Raji (cell line): ENCODE data around the gene MED25.

ENCODE experiments used
- POLR2A ChIP-seq: IDR thresholded peaks from 2 replicates; pipeline ENCODE4 v1.6.1; 2011; ENCODE audit warnings: low read depth, low read length, control low read depth; ENCODE audit not compliant: insufficient read depth

Gene MED25

DNA sequence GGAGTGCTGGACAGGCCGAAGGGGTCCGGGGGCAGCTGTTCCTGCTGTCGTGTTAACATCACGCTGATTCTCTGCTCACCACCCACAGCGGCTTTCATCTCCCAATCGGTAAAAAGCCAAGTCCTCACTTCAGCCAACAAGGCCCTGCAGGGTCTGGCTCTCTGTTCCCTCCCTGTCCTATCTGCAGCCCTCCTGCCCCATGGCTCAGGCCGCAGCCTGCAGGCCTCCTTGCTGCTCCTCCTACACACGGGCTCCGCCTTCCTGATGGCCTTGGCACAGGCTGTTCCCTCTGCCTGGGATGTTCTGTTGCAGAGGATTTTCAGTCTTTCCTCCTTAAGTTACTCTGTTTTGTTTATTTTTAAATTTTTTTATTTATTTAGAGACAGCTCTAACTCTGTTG, 27.2 kb upstream of the MED25 start:
- TF ChIP-seq POLR2A: no peak

DNA sequence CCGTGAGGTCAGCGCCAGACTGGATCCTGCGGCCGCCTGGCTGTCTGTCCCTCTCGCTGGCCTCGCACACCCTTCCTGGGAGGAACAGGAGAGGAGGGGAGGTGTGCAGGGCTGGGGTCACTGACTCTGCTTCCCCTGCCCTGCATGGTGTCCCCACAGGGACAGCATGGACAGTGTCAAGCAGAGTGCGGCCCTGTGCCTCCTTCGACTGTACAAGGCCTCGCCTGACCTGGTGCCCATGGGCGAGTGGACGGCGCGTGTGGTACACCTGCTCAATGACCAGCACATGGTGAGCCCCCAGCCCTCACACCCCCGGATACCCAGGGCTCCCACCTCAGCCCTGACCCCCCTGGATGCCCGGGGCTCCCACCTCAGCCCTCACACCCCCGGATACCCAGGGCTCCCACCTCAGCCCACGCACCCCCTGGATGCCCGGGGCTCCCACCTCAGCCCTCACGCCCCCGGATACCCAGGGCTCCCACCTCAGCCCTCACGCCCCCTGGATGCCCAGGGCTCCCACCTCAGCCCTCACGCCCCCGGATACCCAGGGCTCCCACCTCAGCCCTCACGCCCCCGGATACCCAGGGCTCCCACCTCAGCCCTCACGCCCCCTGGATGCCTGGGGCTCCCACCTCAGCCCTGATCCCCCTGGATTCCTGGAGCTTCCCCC, 26.2 kb upstream of the MED25 start:
- no peak for TF ChIP-seq POLR2A

DNA sequence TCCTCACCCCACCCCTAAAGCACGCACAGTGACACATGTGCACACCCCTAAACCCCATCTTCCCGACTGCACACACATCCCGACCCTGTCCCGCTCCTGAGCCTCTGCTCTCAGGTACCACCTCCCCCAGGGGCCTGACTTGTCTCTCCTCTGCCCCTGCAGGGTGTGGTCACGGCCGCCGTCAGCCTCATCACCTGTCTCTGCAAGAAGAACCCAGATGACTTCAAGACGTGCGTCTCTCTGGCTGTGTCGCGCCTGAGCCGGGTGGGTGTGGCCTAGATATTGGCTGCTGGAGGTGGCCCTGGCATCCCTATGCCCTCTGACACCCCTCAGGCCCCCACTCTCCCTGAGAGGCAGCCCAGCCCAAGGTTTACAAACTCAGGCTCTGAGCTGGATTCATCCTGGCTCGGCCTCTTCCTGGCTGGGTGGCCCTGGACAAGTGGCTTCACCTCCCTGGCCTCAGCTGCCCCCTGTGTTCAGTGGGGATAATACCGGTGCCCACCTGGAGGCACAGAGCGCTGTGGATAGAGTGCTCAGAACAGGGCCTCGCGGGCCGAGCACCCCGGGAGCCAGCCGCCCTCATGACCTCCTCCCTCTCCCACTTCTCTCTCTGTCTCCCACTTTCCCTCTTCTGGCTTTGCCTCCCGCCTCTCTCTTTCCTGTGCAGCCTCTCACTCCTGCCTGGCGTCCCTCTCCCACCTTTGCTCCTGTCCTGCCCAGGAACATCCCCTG, 25.1 kb upstream of the MED25 start:
- no peak for TF ChIP-seq POLR2A

DNA sequence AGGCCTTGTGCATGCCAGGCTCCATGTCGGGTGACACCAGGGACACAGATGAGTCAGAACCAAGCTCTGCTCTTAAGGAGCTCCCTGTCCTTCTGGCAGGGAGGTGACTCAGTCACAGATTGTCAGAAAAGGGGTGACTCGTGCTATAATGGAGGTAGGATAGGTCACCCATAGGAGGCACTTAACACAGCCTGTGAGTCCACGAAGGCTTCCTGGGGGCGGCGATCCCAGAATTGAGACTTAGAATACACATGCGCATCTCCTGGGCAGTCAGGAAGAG, 24.6 kb upstream of the MED25 start:
- TF ChIP-seq POLR2A: no peak

DNA sequence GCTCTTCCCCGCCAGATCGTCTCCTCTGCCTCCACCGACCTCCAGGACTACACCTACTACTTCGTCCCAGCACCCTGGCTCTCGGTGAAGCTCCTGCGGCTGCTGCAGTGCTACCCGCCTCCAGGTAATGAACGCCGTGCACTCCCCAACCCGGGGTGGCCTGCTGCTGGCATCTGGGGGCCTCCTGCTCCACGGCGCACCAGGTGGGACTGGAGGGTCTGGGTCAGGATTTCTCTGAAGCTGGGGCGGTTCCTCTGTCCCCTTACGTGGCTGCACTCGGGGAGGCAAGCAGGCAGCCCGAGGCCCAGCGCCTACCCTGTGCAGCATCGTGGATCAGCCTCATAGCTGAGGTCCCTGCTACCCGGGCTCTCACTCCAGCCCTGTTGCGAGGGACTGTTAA, 22.5 kb upstream of the MED25 start:
- TF ChIP-seq POLR2A: no peak

DNA sequence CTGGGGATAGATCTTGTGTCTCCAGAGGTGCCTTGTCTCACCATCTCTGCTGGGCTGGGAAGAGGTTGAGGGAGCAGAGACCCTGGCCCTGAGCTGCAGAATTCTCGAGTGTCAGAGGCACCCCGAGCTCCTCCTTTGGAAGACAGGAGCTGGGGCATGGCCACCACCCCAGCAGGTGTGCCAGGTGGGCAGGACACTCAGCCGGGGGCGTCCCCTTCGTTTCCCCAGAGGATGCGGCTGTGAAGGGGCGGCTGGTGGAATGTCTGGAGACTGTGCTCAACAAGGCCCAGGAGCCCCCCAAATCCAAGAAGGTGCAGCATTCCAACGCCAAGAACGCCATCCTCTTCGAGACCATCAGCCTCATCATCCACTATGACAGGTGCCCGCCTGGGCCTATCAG, 19.5 kb upstream of the MED25 start:
- TF ChIP-seq POLR2A: no peak

DNA sequence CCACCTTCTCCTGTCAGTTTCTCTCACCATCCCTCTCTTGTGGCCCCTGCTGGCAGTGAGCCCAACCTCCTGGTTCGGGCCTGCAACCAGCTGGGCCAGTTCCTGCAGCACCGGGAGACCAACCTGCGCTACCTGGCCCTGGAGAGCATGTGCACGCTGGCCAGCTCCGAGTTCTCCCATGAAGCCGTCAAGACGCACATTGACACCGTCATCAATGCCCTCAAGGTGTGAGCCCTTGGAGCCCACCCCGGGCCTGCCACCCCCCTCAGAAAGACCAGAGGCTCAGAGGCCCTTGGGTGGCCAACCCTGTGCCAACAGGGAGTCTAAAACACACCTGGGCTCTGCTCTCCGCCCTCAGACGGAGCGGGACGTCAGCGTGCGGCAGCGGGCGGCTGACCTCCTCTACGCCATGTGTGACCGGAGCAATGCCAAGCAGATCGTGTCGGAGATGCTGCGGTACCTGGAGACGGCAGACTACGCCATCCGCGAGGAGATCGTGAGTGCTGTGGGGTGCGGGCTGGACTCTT, 18.8 kb upstream of the MED25 start:
- no peak for TF ChIP-seq POLR2A

DNA sequence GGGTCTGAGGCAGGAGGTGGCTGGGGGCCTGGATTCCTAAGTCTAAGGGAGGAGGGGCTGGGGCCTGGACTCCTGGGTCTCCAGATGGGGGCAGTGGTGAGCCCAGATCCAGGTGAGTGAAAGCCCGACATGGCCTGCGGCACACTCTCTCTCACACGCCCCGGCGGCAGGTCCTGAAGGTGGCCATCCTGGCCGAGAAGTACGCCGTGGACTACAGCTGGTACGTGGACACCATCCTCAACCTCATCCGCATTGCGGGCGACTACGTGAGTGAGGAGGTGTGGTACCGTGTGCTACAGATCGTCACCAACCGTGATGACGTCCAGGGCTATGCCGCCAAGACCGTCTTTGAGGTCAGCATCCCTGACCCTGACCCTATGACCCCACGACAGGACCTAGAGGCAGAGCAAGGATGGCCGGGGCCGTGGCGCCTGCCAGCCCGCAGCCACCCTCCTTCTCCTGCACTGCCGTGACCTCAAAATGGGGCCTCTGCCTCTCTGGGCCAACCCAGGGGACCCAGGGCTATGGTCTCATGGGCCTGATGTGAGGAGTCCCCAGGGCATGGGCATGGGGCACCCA, 18.2 kb upstream of the MED25 start:
- no peak for TF ChIP-seq POLR2A

DNA sequence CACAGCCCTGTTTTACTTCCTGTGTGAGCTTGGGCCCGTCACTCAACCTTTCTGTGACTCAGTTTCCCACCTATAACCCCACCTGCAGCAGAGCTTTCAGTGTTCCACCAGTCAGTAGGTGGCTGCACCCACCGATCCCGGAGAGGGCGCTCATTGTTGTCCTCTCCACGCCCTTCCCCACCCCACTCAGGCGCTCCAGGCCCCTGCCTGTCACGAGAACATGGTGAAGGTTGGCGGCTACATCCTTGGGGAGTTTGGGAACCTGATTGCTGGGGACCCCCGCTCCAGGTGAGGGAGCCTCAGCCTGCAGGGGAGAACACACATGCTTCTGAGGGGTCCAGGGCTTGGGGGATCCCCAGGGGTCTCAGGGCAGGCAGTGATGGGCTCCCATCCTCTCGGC, 17.3 kb upstream of the MED25 start:
- TF ChIP-seq POLR2A: no peak

DNA sequence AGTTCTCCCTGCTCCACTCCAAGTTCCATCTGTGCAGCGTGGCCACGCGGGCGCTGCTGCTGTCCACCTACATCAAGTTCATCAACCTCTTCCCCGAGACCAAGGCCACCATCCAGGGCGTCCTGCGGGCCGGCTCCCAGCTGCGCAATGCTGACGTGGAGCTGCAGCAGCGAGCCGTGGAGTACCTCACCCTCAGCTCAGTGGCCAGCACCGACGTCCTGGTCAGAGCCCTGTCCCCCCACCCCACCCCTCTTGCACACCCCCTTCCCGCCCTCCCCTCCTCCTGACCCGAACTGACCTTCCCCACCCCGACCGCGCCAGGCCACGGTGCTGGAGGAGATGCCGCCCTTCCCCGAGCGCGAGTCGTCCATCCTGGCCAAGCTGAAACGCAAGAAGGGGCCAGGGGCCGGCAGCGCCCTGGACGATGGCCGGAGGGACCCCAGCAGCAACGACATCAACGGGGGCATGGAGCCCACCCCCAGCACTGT, 16.6 kb upstream of the MED25 start:
- no peak for TF ChIP-seq POLR2A

DNA sequence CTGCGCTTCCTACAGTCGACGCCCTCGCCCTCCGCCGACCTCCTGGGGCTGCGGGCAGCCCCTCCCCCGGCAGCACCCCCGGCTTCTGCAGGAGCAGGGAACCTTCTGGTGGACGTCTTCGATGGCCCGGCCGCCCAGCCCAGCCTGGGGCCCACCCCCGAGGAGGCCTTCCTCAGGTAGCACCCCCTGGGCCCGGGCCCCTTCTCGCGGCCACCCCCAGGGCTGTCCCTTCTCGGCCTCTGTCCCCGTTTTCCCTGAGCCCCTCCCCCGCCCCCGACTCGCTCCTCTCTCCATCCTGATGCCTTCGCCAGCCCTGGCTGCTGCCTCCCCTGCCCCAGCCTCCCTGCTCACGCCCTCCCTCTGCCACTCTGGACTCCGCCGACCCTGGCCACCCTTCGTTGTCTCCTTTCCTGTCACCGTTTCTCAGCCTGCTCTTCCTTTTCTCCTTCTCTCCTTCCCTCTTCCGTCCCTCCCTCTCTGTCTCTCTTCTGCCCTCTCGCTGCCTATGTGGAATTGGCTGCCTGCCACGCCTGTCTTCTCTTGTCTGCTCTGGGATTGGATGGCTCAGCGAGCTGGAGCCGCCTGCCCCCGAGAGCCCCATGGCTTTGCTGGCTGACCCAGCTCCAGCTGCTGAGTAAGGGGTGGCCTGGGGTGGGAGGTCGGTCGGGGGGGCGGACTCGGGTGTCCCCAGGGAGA, 16.0 kb upstream of the MED25 start:
- TF ChIP-seq POLR2A: no peak

DNA sequence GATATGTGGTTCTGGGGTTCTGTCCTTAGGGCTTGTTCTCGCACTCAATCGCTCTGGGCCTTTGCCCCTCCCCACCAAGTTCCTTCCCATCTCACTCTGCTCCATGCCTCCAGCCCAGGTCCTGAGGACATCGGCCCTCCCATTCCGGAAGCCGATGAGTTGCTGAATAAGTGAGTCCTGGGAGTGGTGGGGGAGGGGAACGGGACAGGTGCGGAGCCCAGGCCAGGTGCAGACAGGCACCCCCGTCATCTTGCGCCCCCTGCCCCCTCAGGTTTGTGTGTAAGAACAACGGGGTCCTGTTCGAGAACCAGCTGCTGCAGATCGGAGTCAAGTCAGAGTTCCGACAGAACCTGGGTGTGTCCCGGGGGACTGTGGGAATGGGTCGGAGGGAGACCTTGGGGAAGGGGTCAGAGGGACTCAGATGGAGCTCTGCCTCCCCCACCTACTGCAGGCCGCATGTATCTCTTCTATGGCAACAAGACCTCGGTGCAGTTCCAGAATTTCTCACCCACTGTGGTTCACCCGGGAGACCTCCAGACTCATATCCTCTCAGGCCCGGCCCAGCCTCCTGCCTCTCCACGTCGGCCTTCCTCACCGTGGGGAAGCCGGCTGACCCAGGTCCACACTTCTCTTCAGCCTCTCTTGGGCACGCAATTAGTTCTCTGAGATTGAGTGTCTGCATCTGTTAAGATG, 15.1 kb upstream of the MED25 start:
- TF ChIP-seq POLR2A: no peak

DNA sequence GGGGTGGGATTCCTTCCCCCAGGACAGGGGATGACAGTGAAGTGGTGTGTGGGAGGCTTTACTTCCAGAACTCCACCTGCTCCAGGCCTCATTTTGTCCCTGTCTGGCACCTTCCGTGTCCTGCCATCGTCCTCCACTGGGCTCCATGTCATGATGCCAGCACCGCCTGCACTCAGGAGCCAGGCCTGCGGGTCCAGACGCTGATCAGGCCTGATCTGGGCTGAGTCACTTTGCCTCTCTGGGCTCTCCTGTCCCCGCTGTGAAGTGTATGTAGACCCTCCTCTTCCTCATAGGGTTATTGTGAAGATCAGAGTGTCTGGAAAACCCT, 14.6 kb upstream of the MED25 start:
- no peak for TF ChIP-seq POLR2A

DNA sequence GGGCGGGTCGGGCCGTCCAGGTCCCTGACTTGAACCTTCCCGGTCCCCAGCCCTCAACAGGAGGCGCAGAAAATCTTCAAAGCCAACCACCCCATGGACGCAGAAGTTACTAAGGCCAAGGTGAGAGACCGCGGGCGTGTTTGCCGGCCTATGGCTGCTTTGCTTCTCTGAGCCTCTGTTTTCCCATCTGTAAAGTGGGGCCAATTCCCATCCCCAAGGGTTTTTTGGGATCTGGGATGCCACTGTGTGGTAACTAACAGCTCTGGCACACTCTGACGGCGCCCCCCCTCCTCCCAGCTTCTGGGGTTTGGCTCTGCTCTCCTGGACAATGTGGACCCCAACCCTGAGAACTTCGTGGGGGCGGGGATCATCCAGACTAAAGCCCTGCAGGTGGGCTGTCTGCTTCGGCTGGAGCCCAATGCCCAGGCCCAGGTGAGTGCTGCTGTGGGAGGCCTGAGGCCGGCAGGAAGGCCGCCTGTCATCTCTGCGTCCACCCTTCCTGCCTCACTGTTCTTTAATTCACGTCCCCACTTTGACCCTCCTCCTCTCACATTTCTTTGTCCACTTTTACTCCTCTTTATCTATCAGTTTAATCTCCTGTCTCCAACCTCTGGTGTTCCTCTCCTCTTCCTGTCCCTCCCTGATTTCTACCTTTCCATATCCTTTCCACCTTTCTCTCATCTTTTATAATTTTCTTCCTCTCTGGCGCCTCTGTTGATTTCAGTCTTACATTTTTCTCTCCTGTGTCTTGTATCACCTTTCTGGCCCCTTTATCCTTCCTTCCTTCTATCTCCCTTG, 12.1 kb upstream of the MED25 start:
- 0 out of 2 replicates have a peak, but pooled peaks have one; percentile 22 for TF ChIP-seq POLR2A
